Mammary epithelial cell (primary cell): Measurements from ENCODE around the gene SEC14L6.

ENCODE experiments used
- EZH2 ChIP-seq: IDR thresholded peaks from 2 replicates; pipeline ENCODE4 v1.6.1; 2012; ENCODE audit warnings: low read length, inconsistent platforms, borderline replicate concordance
- TF ChIP-seq, protein P1 (sequence below), 2 donors: IDR thresholded peaks in 1 of 2; conservative IDR thresholded peaks in 1 of 2; 2 replicates each; pipeline ENCODE4 v1.5.1; 2011 to 2012; ENCODE audit warnings: inconsistent platforms in 2 of 2, low read length in 2 of 2, mild to moderate bottlenecking in 2 of 2, control low read depth in 1 of 2, low read depth in 1 of 2; ENCODE audit not compliant: insufficient read depth in 1 of 2; ENCODE audit errors: extremely low read depth in 1 of 2

GRCh38 chr22:30564045-30564760 lies 17.7 kb upstream of the SEC14L6 start:
- TF ChIP-seq, protein P1, sequence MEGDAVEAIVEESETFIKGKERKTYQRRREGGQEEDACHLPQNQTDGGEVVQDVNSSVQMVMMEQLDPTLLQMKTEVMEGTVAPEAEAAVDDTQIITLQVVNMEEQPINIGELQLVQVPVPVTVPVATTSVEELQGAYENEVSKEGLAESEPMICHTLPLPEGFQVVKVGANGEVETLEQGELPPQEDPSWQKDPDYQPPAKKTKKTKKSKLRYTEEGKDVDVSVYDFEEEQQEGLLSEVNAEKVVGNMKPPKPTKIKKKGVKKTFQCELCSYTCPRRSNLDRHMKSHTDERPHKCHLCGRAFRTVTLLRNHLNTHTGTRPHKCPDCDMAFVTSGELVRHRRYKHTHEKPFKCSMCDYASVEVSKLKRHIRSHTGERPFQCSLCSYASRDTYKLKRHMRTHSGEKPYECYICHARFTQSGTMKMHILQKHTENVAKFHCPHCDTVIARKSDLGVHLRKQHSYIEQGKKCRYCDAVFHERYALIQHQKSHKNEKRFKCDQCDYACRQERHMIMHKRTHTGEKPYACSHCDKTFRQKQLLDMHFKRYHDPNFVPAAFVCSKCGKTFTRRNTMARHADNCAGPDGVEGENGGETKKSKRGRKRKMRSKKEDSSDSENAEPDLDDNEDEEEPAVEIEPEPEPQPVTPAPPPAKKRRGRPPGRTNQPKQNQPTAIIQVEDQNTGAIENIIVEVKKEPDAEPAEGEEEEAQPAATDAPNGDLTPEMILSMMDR (conservative IDR thresholded peaks at IDR 0.05 in 1 of 2, IDR thresholded peaks at IDR 0.05 in 1 of 2; ENCODE audit: extremely low read depth in 1 of 2, insufficient read depth in 1 of 2, low read depth in 1 of 2, low read length in 2 of 2): no peak
- no peak for TF ChIP-seq EZH2
